IMR-90 (cell line): ENCODE data around the gene CCM2. TPM values are rescaled to one million over a fixed set of nuclear protein-coding genes. Genes with fewer than 3 reads are reported as not detected.

Experiments
- ATAC-seq: fragments of 200-7000 bp; cut with Tn5 transposase; 2 replicates; pipeline ENCODE4 v1.9.1; 2020; ENCODE audit warnings: low read depth, mild to moderate bottlenecking, moderate library complexity
- BruUV-seq: library from RNA; stranded (reverse); fragments of 400-500 nt; replicated peaks from 2 replicates; lab custom pipeline; 2021; lab: Mats Ljungman, UMichigan
- CTCF ChIA-PET: fragments of 300-600 bp; formaldehyde crosslinking; extraction: SDS; loops from one replicate; lab custom pipeline; 2021; ENCODE audit warnings: antibody characterized with exemption; lab: Yijun Ruan, JAX
- POLR2A ChIA-PET: fragments of 300-600 bp; sonication (Branson Sonifier 250); formaldehyde crosslinking; loops from one replicate; lab custom pipeline; 2022; ENCODE audit warnings: antibody characterized with exemption; ENCODE audit not compliant: unreplicated experiment; lab: Charles Lee
- DNase-seq: peaks from one replicate; pipeline ENCODE4 v3.0.0; 2013
- H2AFZ ChIP-seq: replicated peaks from 2 replicates; pipeline ENCODE3; 2013; ENCODE audit warnings: low read length, mild to moderate bottlenecking; ENCODE audit not compliant: poor library complexity
- H2AK5ac ChIP-seq: 2 replicates; pipeline ENCODE4 v1.6.1; 2013; ENCODE audit warnings: low read depth, low read length, inconsistent platforms
- H2AK9ac ChIP-seq: replicated peaks from 2 replicates; pipeline ENCODE3; 2013; ENCODE audit warnings: mild to moderate bottlenecking, low read depth, low read length, moderate library complexity; ENCODE audit not compliant: poor library complexity
- H2BK120ac ChIP-seq: 2 replicates; pipeline ENCODE4 v1.6.1; 2013; ENCODE audit warnings: low read depth, low read length, inconsistent platforms
- H2BK15ac ChIP-seq: 3 replicates; pipeline ENCODE4 v1.6.1; 2013; ENCODE audit warnings: low read depth, low read length, inconsistent platforms
- H2BK20ac ChIP-seq: 2 replicates; pipeline ENCODE4 v1.6.1; 2013; ENCODE audit warnings: low read depth, mild to moderate bottlenecking, inconsistent platforms, low read length, moderate library complexity
- H2BK5ac ChIP-seq: 2 replicates; pipeline ENCODE4 v1.6.1; 2013; ENCODE audit warnings: mild to moderate bottlenecking, low read depth, low read length, inconsistent platforms; ENCODE audit not compliant: poor library complexity, severe bottlenecking
- H3K14ac ChIP-seq: replicated peaks from 2 replicates; pipeline ENCODE4 v1.6.1; 2013; ENCODE audit warnings: low read depth, low read length, inconsistent platforms
- H3K18ac ChIP-seq: 2 replicates; pipeline ENCODE4 v1.6.1; 2013; ENCODE audit warnings: low read depth, low read length, control low read depth
- H3K23ac ChIP-seq: 2 replicates; pipeline ENCODE4 v1.6.1; 2013; ENCODE audit warnings: low read depth, low read length, inconsistent platforms
- H3K27ac ChIP-seq: 2 replicates; pipeline ENCODE4 v1.5.1; 2013; ENCODE audit warnings: mild to moderate bottlenecking, control low read depth, low read length; ENCODE audit not compliant: insufficient read depth
- H3K27me3 ChIP-seq: 2 replicates; pipeline ENCODE4 v1.6.1; 2013; ENCODE audit warnings: low read length; ENCODE audit not compliant: control insufficient read depth, insufficient read depth
- H3K36me3 ChIP-seq: 2 replicates; pipeline ENCODE4 v1.6.1; 2013; ENCODE audit warnings: low read length, mixed read lengths; ENCODE audit not compliant: control insufficient read depth, insufficient read depth
- H3K4ac ChIP-seq: 2 replicates; pipeline ENCODE4 v1.6.1; 2013; ENCODE audit warnings: low read depth, low read length, inconsistent platforms
- H3K4me1 ChIP-seq: 2 replicates; pipeline ENCODE4 v1.6.1; 2013; ENCODE audit warnings: low read length, mixed read lengths; ENCODE audit not compliant: control insufficient read depth, insufficient read depth
- H3K4me2 ChIP-seq: 2 replicates; pipeline ENCODE4 v1.6.1; 2013; ENCODE audit warnings: low read depth, mild to moderate bottlenecking, control low read depth, low read length, moderate library complexity
- H3K4me3 ChIP-seq: 2 replicates; pipeline ENCODE4 v1.5.1; 2013; ENCODE audit warnings: low read depth, mild to moderate bottlenecking, control low read depth, low read length, moderate library complexity; ENCODE audit not compliant: insufficient read depth
- H3K56ac ChIP-seq: 2 replicates; pipeline ENCODE4 v1.6.1; 2013; ENCODE audit warnings: low read length, inconsistent platforms; ENCODE audit not compliant: insufficient read depth; ENCODE audit errors: extremely low read depth
- H3K79me1 ChIP-seq, 2 experiments: 2 replicates each; pipeline ENCODE4 v1.6.1; 2013; ENCODE audit warnings: low read length in 2 of 2, inconsistent platforms in 1 of 2, low read depth in 1 of 2
- H3K9ac ChIP-seq: 2 replicates; pipeline ENCODE4 v1.6.1; 2013; ENCODE audit warnings: low read depth, low read length, control low read depth
- H3K9me1 ChIP-seq: 2 replicates; pipeline ENCODE4 v1.6.1; 2013; ENCODE audit warnings: low read length, inconsistent platforms; ENCODE audit not compliant: insufficient read depth
- H3K9me3 ChIP-seq: 2 replicates; pipeline ENCODE4 v1.6.1; 2013; ENCODE audit warnings: low read length; ENCODE audit not compliant: control insufficient read depth, insufficient read depth
- H4K20me1 ChIP-seq: 2 replicates; pipeline ENCODE4 v1.6.1; 2013; ENCODE audit warnings: low read length, inconsistent platforms; ENCODE audit not compliant: insufficient read depth
- H4K5ac ChIP-seq: 2 replicates; pipeline ENCODE4 v1.6.1; 2013; ENCODE audit warnings: mild to moderate bottlenecking, low read depth, low read length, control low read depth
- H4K8ac ChIP-seq, 2 experiments: 2 replicates each; pipeline ENCODE4 v1.6.1; 2013; ENCODE audit warnings: low read depth in 2 of 2, low read length in 2 of 2, control low read depth in 1 of 2, inconsistent platforms in 1 of 2
- H4K91ac ChIP-seq: 2 replicates; pipeline ENCODE4 v1.6.1; 2013; ENCODE audit warnings: low read depth, low read length, inconsistent platforms; ENCODE audit not compliant: insufficient read depth
- BHLHE40 ChIP-seq: fragments of 150-350 bp; IDR thresholded peaks from 2 replicates; pipeline ENCODE4 v1.6.1; 2016; ENCODE audit warnings: mild to moderate bottlenecking, low read depth, low read length
- CEBPB ChIP-seq: IDR thresholded peaks from 2 replicates; pipeline ENCODE4 v1.6.1; 2012; ENCODE audit warnings: low read depth, low read length, improper control_type of control experiment
- CHD1 ChIP-seq: IDR thresholded peaks from 2 replicates; pipeline ENCODE4 v1.6.1; 2012; ENCODE audit warnings: low read depth, low read length, improper control_type of control experiment
- FOS ChIP-seq: fragments of 150-350 bp; IDR thresholded peaks from 2 replicates; pipeline ENCODE4 v1.6.1; 2016; ENCODE audit warnings: low read depth, low read length
- MAFK ChIP-seq: IDR thresholded peaks from 2 replicates; pipeline ENCODE4 v1.6.1; 2012; ENCODE audit warnings: low read depth, low read length, improper control_type of control experiment
- MAZ ChIP-seq: IDR thresholded peaks from 2 replicates; pipeline ENCODE4 v1.6.1; 2012; ENCODE audit warnings: low read depth, mild to moderate bottlenecking, low read length, improper control_type of control experiment, moderate library complexity, borderline replicate concordance
- MXI1 ChIP-seq: IDR thresholded peaks from 2 replicates; pipeline ENCODE4 v1.6.1; 2012; ENCODE audit warnings: low read depth, mild to moderate bottlenecking, low read length, moderate library complexity, borderline replicate concordance
- NFE2L2 ChIP-seq: fragments of 150-350 bp; IDR thresholded peaks from 2 replicates; pipeline ENCODE4 v1.6.1; 2016; ENCODE audit warnings: low read depth, mild to moderate bottlenecking, low read length
- POLR2A ChIP-seq: IDR thresholded peaks from 2 replicates; pipeline ENCODE4 v1.6.1; 2012; ENCODE audit warnings: mild to moderate bottlenecking, low read depth, low read length
- RAD21 ChIP-seq: IDR thresholded peaks from 2 replicates; pipeline ENCODE4 v1.6.1; 2012; ENCODE audit warnings: low read length, improper control_type of control experiment
- RCOR1 ChIP-seq: IDR thresholded peaks from 2 replicates; pipeline ENCODE4 v1.6.1; 2012; ENCODE audit warnings: mild to moderate bottlenecking, low read length, improper control_type of control experiment; ENCODE audit not compliant: insufficient replicate concordance
- RFX5 ChIP-seq: IDR thresholded peaks from 2 replicates; pipeline ENCODE4 v1.8.0; 2012; ENCODE audit warnings: low read depth, mild to moderate bottlenecking, low read length, moderate library complexity
- SMC3 ChIP-seq: fragments of 150-350 bp; IDR thresholded peaks from 2 replicates; pipeline ENCODE4 v1.6.1; 2016; ENCODE audit warnings: low read depth, mild to moderate bottlenecking, antibody characterized with exemption, low read length, moderate library complexity
- WGBS, 2 experiments: methylation state at CpG; one replicate each; pipeline versions ENCODE4 v1.1.5 to v1.1.7; 2013; ENCODE audit warnings: missing lambda C conversion rate in 2 of 2; ENCODE audit not compliant: insufficient read length in 1 of 2; ENCODE audit errors: extremely low coverage in 2 of 2; 5-methylcytosine and 5-hydroxymethylcytosine counted together
- dilution Hi-C: fragments of 300-500 bp; cut with HindIII; formaldehyde crosslinking; loops from one replicate; pipeline ENCODE4 v1.14.3; 2018; ENCODE audit warnings: low sequenced_read_pairs; ENCODE audit not compliant: unreplicated experiment
- in situ Hi-C: fragments of 300-500 bp; cut with MboI; formaldehyde crosslinking; loops from 3 replicates; pipeline ENCODE4 v1.14.3; 2019; ENCODE audit warnings: low sequenced_read_pairs, inconsistent platforms, mixed read lengths
- intact Hi-C: fragments of 100-400 bp; cut with micrococcal nuclease; formaldehyde crosslinking; loops from 2 replicates; pipeline ENCODE4 v1.10.0; 2022
- polyA plus RNA-seq, 3 experiments: library from polyadenylated mRNA; depleted of rRNA; stranded (reverse); fragments of >200 nt; gene quantifications; 2 replicates each; pipeline ENCODE4 v1.2.3, GENCODE V29; 2012; ENCODE audit warnings: low replicate concordance in 1 of 3
- total RNA-seq: library from RNA; depleted of rRNA; stranded (reverse); fragments of >200 nt; gene quantifications from 2 replicates; pipeline ENCODE4 v1.2.3, GENCODE V29; 2012
- TF ChIP-seq, protein P1 (sequence below): conservative IDR thresholded peaks from 2 replicates; pipeline ENCODE4 v1.5.1; 2012; ENCODE audit warnings: mild to moderate bottlenecking, low read depth, low read length, improper control_type of control experiment
- TF ChIP-seq, protein P2 (sequence below): fragments of 150-350 bp; IDR thresholded peaks from 2 replicates; pipeline ENCODE4 v1.6.1; 2017; ENCODE audit warnings: mild to moderate bottlenecking, antibody characterized with exemption, low read length, low read depth
- TF ChIP-seq, protein P3 (sequence below): fragments of 150-350 bp; IDR thresholded peaks from 2 replicates; pipeline ENCODE4 v1.6.1; 2016; ENCODE audit warnings: low read depth, mild to moderate bottlenecking, low read length, moderate library complexity, borderline replicate concordance

CCM2 gene
- total and polyA plus RNA-seq, 2 of the 4 experiments (the other 2 are of a cell fraction): 65.2 to 78.5 TPM

DNA sequence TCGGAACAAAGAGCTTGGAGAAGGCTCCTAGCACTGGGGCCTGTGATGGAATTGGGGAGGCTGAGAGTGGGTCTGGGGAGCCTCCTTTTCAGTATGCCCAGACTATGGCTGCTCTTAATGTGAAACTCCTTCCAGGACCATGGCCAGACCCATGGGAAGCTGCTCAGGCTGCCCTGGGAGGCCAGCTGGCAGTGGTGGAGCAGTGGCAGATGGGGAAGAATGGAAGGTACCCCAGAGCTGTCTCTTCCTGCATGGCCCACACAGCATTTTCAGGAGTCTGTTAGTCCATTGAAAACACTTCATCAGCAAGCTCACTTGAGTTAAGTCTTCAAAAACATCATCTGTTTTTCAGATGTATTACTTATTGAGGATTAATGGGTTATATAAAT is 70.2 kb downstream of the CCM2 start:
- CTCF ChIA-PET: interaction anchor here (0.6 kb wide), 1 partner anchor 18 kb away, joined by 3 read pairs; no protein-coding TSS in a partner anchor
- Histone ChIP-seq H4K20me1 (peaks cover 7% of the 10 kb centered on the region), H3K79me1 (peaks cover 6 to 34% of the 10 kb centered on the region in 2 experiments), H3K4me1 (no peaks in the 10 kb centered on the region), H2BK20ac (no peak overlapping the region), H2AFZ (no peak overlapping the region), H2BK5ac (no peak overlapping the region), H3K56ac (no peak overlapping the region), H3K4ac (no peak overlapping the region), H3K18ac (no peak overlapping the region), H2BK15ac (no peak overlapping the region), H3K36me3 (peaks cover 70% of the 10 kb centered on the region), H3K23ac (no peak overlapping the region), H3K9ac (no peak overlapping the region), H3K14ac (no peak overlapping the region), H3K27me3 (no peaks in the 10 kb centered on the region), H3K9me3 (no peaks in the 10 kb centered on the region), H3K9me1 (peaks cover 4% of the 10 kb centered on the region; the same call in 1 of the 2 replicates), H3K4me2 (no peak overlapping the region), H3K27ac (no peak overlapping the region), H2AK5ac (no peak overlapping the region), H2BK120ac (no peak overlapping the region), H2AK9ac (no peak overlapping the region), H4K5ac (no peak overlapping the region), H3K4me3 (no peak overlapping the region), H4K8ac (no peak overlapping the region), H4K91ac (no peak overlapping the region)
- dilution Hi-C loops: no loop called here
- intact Hi-C loops: no loop called here
- DNase-seq (no peak), ATAC-seq (no peak)
- WGBS, 2 experiments: no CpG with 5 or more reads among the region's 1 CpG
- TF ChIP-seq RAD21 (no peak), SMC3 (no peak), MAZ (no peak), BHLHE40 (no peak), NFE2L2 (no peak), MAFK (no peak), CEBPB (no peak), POLR2A (no peak), RCOR1 (no peak), MXI1 (no peak), CHD1 (no peak), FOS (no peak), RFX5 (no peak)
- TF ChIP-seq, protein P1, sequence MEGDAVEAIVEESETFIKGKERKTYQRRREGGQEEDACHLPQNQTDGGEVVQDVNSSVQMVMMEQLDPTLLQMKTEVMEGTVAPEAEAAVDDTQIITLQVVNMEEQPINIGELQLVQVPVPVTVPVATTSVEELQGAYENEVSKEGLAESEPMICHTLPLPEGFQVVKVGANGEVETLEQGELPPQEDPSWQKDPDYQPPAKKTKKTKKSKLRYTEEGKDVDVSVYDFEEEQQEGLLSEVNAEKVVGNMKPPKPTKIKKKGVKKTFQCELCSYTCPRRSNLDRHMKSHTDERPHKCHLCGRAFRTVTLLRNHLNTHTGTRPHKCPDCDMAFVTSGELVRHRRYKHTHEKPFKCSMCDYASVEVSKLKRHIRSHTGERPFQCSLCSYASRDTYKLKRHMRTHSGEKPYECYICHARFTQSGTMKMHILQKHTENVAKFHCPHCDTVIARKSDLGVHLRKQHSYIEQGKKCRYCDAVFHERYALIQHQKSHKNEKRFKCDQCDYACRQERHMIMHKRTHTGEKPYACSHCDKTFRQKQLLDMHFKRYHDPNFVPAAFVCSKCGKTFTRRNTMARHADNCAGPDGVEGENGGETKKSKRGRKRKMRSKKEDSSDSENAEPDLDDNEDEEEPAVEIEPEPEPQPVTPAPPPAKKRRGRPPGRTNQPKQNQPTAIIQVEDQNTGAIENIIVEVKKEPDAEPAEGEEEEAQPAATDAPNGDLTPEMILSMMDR: no peak
- TF ChIP-seq, protein P2, sequence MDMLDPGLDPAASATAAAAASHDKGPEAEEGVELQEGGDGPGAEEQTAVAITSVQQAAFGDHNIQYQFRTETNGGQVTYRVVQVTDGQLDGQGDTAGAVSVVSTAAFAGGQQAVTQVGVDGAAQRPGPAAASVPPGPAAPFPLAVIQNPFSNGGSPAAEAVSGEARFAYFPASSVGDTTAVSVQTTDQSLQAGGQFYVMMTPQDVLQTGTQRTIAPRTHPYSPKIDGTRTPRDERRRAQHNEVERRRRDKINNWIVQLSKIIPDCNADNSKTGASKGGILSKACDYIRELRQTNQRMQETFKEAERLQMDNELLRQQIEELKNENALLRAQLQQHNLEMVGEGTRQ: no peak
- TF ChIP-seq, protein P3, sequence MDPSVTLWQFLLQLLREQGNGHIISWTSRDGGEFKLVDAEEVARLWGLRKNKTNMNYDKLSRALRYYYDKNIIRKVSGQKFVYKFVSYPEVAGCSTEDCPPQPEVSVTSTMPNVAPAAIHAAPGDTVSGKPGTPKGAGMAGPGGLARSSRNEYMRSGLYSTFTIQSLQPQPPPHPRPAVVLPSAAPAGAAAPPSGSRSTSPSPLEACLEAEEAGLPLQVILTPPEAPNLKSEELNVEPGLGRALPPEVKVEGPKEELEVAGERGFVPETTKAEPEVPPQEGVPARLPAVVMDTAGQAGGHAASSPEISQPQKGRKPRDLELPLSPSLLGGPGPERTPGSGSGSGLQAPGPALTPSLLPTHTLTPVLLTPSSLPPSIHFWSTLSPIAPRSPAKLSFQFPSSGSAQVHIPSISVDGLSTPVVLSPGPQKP: no peak
- BruUV-seq: no TSS peak
- POLR2A ChIA-PET: no interaction called here
- in situ Hi-C loops: no loop called here
